Vagina (tissue), 2 donors: ENCODE measurements around the gene IL6R. TPM values are rescaled to one million over a fixed set of nuclear protein-coding genes. Genes with fewer than 3 reads are reported as not detected.

Experiments
- DNase-seq, 2 donors: peaks; one replicate each; pipeline ENCODE4 v3.0.0-alpha.2; 2017; ENCODE audit errors: extremely low spot score in 2 of 2
- H3K27ac ChIP-seq: fragments of 200-600 bp; sonication (generic); one replicate; pipeline ENCODE4 v1.5.1; 2019
- H3K27me3 ChIP-seq: fragments of 200-600 bp; sonication (generic); one replicate; pipeline ENCODE4 v1.5.1; 2019
- H3K36me3 ChIP-seq, 2 donors: fragments of 200-600 bp; sonication (generic); one replicate each; pipeline ENCODE4 v1.5.1; 2017 to 2019
- H3K4me1 ChIP-seq: fragments of 200-600 bp; sonication (generic); one replicate; pipeline ENCODE4 v1.5.1; 2019
- H3K4me3 ChIP-seq, 2 donors: fragments of 200-600 bp; sonication (generic); 1 replicate in 1 of 2; 2 replicates in 1 of 2; pipeline ENCODE4 v1.5.1; 2016 to 2019
- H3K9me3 ChIP-seq: fragments of 200-600 bp; sonication (generic); one replicate; pipeline ENCODE4 v1.5.1; 2019
- POLR2A ChIP-seq, 2 donors: fragments of 450-650 bp; IDR thresholded peaks; one replicate each; pipeline ENCODE4 v1.6.1; 2017; ENCODE audit warnings: antibody characterized with exemption in 2 of 2, mild to moderate bottlenecking in 2 of 2, moderate library complexity in 2 of 2
- POLR2AphosphoS5 ChIP-seq, 2 donors: sonication (generic); formaldehyde crosslinking; IDR thresholded peaks; one replicate each; pipeline ENCODE4 v1.9.0; 2017; ENCODE audit warnings: antibody characterized with exemption in 2 of 2, mild to moderate bottlenecking in 2 of 2, low read depth in 1 of 2; ENCODE audit not compliant: insufficient read depth in 1 of 2
- intact Hi-C: fragments of 100-400 bp; cut with DNase I; formaldehyde crosslinking; loops from one replicate; pipeline ENCODE4 v1.15.1; 2023
- total RNA-seq: library from RNA; depleted of rRNA; stranded (reverse); fragments of >200 nt; gene quantifications from one replicate; pipeline ENCODE4 v1.2.3, GENCODE V29; 2016
- TF ChIP-seq, protein P1 (sequence below), 3 experiments: fragments of 450-650 bp in 2 of 3; fragments of 200-600 bp in 1 of 3; sonication (generic) in 1 of 3; IDR thresholded peaks; one replicate each; pipeline ENCODE4 v1.5.1; 2017 to 2019; ENCODE audit warnings: antibody characterized with exemption in 3 of 3, mild to moderate bottlenecking in 2 of 3, moderate library complexity in 2 of 3

The IL6R gene
- total RNA-seq, 1 donor from 2014 or later = 50.8 TPM

GRCh38 chr1:154478639-154479038, 73.5 kb downstream of the IL6R start:
- H3K27ac ChIP-seq = no peak overlapping the region
- no peak overlapping the region for H3K4me3 ChIP-seq
- no peak for DNase-seq
- H3K27me3 ChIP-seq = no peaks in the 10 kb centered on the region
- intact Hi-C loops = no loop called here
- no peaks in the 10 kb centered on the region for H3K9me3 ChIP-seq
- TF ChIP-seq POLR2A (IDR thresholded peaks at IDR 0.05) = no peak
- TF ChIP-seq, protein P1, sequence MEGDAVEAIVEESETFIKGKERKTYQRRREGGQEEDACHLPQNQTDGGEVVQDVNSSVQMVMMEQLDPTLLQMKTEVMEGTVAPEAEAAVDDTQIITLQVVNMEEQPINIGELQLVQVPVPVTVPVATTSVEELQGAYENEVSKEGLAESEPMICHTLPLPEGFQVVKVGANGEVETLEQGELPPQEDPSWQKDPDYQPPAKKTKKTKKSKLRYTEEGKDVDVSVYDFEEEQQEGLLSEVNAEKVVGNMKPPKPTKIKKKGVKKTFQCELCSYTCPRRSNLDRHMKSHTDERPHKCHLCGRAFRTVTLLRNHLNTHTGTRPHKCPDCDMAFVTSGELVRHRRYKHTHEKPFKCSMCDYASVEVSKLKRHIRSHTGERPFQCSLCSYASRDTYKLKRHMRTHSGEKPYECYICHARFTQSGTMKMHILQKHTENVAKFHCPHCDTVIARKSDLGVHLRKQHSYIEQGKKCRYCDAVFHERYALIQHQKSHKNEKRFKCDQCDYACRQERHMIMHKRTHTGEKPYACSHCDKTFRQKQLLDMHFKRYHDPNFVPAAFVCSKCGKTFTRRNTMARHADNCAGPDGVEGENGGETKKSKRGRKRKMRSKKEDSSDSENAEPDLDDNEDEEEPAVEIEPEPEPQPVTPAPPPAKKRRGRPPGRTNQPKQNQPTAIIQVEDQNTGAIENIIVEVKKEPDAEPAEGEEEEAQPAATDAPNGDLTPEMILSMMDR (IDR thresholded peaks at IDR 0.05) = no peak
- no peak for TF ChIP-seq POLR2AphosphoS5 (IDR thresholded peaks at IDR 0.05; ENCODE audit: insufficient read depth in 1 of 2, low read depth in 1 of 2)
- H3K4me1 ChIP-seq = no peaks in the 10 kb centered on the region
- H3K36me3 ChIP-seq = no peaks in the 10 kb centered on the region

DNA sequence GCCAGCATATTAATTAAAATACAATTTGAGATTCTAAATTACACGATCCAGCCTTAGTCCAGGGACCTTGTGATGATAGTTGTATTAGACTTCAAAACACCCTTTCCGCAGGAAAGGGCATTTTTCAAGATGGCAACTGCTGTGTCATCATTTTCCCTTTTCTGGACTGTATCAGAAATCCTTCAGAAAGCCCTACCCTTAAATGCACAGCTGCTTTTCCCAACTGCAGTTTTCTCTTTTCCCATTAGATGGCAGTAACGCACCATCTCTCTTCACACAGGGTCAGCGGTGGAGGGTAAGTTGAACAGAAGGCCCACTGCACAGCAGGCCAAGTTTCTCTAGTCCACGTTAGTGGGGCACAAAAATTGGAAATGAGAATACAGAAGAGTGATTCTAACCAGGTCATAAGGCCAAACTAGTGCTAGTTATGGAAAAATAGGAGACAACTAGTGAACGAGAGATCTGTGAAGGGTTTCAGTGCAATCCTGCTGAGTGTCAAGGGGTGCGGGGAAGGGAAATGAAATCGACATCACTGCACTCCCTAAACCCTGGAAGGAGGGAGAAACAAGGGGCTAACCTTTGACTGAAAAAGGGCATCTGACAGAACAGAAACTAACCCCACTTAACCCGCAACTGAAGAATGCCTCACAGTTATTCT, 74.8 kb downstream of the IL6R start:
- Histone ChIP-seq H3K27ac (no peak overlapping the region), H3K9me3 (no peaks in the 10 kb centered on the region), H3K4me3 (no peak overlapping the region), H3K36me3 (no peaks in the 10 kb centered on the region), H3K4me1 (no peaks in the 10 kb centered on the region), H3K27me3 (no peaks in the 10 kb centered on the region)
- TF ChIP-seq, protein P1 (IDR thresholded peaks at IDR 0.05) = peak; percentile 65 to 95 (median 86)
- TF ChIP-seq POLR2A (IDR thresholded peaks at IDR 0.05) (no peak), POLR2AphosphoS5 (IDR thresholded peaks at IDR 0.05; ENCODE audit: insufficient read depth in 1 of 2, low read depth in 1 of 2) (peak in 1 of 2 donors; percentile 64)
- DNase-seq = no peak
- intact Hi-C loops = loop anchor here (5.0 kb wide), 1 partner anchor 402 kb away; no protein-coding TSS in a partner anchor

GRCh38 chr1:154481053-154481452, 75.9 kb downstream of the IL6R start:
- DNase-seq = no peak
- Histone ChIP-seq H3K27me3 (no peaks in the 10 kb centered on the region), H3K36me3 (no peaks in the 10 kb centered on the region), H3K27ac (no peak overlapping the region), H3K4me1 (no peaks in the 10 kb centered on the region), H3K9me3 (no peaks in the 10 kb centered on the region), H3K4me3 (no peak overlapping the region)
- intact Hi-C loops = loop anchor here (5.0 kb wide), 1 partner anchor 401 kb away; no protein-coding TSS in a partner anchor
- no peak for TF ChIP-seq POLR2AphosphoS5 (IDR thresholded peaks at IDR 0.05; ENCODE audit: insufficient read depth in 1 of 2, low read depth in 1 of 2)
- TF ChIP-seq POLR2A (IDR thresholded peaks at IDR 0.05) = no peak

- Histone ChIP-seq H3K27me3 (no peaks in the 10 kb centered on the region), H3K36me3 (no peaks in the 10 kb centered on the region), H3K4me1 (no peaks in the 10 kb centered on the region), H3K27ac (no peak overlapping the region), H3K4me3 (no peak overlapping the region), H3K9me3 (no peaks in the 10 kb centered on the region)
- DNase-seq = no peak
- intact Hi-C loops = loop anchor here (2.0 to 5.0 kb wide), 2 partner anchors 73 to 398 kb away; no protein-coding TSS in a partner anchor
- TF ChIP-seq POLR2AphosphoS5 (IDR thresholded peaks at IDR 0.05; ENCODE audit: insufficient read depth in 1 of 2, low read depth in 1 of 2) (no peak), POLR2A (IDR thresholded peaks at IDR 0.05) (no peak)
- TF ChIP-seq, protein P1 (IDR thresholded peaks at IDR 0.05) = no peak
Measured at GRCh38 chr1:154483941-154484803, 79.0 kb downstream of the IL6R start.

- no peak overlapping the region for H3K4me3 ChIP-seq
- H3K9me3 ChIP-seq = no peaks in the 10 kb centered on the region
- no peaks in the 10 kb centered on the region for H3K27me3 ChIP-seq
- no peak for DNase-seq
- H3K4me1 ChIP-seq = no peaks in the 10 kb centered on the region
- TF ChIP-seq POLR2A (IDR thresholded peaks at IDR 0.05) (no peak), POLR2AphosphoS5 (IDR thresholded peaks at IDR 0.05; ENCODE audit: insufficient read depth in 1 of 2, low read depth in 1 of 2) (peak in 1 of 2 donors; percentile 51)
- TF ChIP-seq, protein P1 (IDR thresholded peaks at IDR 0.05) = no peak
- intact Hi-C loops = loop anchor here (2.0 kb wide), 1 partner anchor 72 kb away; no protein-coding TSS in a partner anchor
- H3K27ac ChIP-seq = no peak overlapping the region
- H3K36me3 ChIP-seq = no peaks in the 10 kb centered on the region
Measured at GRCh38 chr1:154485106-154485505, 80.0 kb downstream of the IL6R start.
